GM12874 (cell line): ENCODE measurements around the gene RNF220.

ENCODE experiments used
- TF ChIP-seq, protein P1 (sequence below): IDR thresholded peaks from 2 replicates; pipeline ENCODE4 v1.5.1; 2011; ENCODE audit warnings: low read depth, mild to moderate bottlenecking, control low read depth, low read length, moderate library complexity; ENCODE audit not compliant: insufficient read depth

Gene RNF220

DNA sequence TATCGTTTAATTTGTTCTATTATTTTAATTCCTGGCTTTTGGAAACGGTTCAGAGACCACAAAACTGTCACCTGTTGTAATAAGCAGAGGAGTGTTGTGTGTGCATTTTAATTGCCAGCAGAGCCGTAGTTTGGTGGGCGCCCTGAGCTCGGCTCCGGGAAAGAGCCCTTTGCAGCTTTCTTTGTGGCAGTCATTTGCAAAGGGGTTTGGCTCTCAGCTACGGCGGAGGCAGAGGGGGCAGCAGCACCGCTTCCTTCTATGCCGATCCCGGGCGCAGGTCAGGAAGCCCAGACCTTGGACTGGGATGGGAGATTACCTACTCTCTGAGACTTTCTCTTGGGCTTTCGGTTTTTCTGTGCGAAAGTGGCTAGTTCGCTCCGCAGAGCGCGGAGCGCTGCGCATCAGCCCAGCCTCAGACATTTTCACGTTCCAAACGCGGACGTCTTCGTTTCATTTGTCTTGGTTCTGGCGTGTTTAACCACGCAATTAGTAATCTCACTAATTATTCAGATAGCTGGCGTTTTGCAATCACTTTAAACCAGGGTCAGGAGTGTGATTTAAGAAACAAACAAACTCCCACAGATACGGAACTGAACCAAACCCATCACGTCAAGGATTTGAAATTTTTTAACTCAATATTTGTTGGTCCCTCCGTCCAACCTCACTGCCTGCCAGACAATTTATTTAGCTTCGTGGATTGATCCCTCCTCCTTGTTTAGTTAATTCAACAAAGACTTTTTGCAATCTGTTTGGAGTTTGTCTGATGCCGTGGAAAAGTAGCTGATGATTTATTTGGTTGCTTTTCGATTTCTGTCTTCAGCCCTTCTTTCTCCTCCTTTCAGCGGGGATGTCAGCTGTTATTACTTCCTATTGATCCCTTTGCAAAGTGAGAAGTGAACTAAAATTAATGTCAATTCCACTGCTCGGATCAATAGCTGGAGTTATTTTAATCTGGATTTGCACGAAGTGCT lies 3.9 kb downstream of the RNF220 start:
- TF ChIP-seq, protein P1, sequence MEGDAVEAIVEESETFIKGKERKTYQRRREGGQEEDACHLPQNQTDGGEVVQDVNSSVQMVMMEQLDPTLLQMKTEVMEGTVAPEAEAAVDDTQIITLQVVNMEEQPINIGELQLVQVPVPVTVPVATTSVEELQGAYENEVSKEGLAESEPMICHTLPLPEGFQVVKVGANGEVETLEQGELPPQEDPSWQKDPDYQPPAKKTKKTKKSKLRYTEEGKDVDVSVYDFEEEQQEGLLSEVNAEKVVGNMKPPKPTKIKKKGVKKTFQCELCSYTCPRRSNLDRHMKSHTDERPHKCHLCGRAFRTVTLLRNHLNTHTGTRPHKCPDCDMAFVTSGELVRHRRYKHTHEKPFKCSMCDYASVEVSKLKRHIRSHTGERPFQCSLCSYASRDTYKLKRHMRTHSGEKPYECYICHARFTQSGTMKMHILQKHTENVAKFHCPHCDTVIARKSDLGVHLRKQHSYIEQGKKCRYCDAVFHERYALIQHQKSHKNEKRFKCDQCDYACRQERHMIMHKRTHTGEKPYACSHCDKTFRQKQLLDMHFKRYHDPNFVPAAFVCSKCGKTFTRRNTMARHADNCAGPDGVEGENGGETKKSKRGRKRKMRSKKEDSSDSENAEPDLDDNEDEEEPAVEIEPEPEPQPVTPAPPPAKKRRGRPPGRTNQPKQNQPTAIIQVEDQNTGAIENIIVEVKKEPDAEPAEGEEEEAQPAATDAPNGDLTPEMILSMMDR = no peak

DNA sequence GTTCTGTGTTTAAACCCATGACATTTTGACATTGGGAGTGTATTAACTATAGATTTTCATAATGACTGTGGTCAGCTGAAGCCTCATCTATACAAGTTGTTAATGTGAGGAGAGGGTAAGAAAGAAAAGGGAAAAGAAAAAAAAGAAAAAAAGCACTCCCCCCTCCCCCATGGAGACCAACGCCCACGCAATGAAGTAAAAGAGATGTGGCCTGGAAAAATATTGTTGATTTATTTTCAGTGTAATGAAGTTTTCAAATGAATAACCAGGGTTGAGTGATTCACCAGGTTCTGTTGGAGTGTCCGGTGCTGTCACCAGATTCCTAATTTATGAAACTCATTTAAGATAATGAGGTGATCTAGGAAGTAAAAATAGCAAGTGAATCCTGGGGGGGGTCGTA lies 4.7 kb downstream of the RNF220 start:
- TF ChIP-seq, protein P1 = no peak

DNA sequence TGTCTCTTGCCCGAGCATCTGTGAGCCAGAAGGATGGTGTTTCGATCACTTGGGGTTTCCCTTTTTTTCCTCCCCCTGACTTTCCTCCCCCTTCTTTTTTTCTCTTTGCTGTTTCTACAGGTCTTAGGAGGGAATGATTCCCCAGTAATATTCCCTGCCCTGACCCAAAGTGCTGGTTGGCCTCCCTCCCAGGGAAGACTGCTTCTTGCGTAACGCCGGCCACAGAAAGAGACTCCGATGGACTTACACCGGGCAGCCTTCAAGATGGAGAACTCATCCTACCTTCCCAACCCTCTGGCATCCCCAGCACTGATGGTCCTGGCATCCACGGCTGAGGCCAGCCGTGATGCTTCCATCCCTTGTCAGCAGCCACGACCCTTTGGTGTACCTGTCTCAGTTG lies 6.8 kb downstream of the RNF220 start:
- TF ChIP-seq, protein P1 = no peak

DNA sequence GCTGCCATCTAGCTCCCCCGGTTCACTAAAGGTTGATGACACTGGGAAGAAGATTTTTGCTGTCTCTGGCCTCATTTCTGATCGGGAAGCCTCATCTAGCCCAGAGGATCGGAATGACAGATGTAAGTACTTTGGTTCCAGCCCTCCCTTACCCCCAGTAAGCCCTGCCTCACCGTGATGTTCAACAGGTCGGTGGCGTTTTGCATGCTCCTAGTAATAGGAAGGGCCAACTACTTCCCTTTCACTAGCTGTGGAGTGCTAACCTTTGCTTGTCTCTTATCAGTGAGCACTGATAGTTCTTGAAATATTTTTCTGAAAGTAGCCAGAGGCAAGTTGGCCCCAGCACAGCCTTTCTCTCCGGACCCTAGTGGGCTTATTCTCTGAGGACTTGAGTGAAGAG lies 7.5 kb downstream of the RNF220 start:
- TF ChIP-seq, protein P1 = no peak

DNA sequence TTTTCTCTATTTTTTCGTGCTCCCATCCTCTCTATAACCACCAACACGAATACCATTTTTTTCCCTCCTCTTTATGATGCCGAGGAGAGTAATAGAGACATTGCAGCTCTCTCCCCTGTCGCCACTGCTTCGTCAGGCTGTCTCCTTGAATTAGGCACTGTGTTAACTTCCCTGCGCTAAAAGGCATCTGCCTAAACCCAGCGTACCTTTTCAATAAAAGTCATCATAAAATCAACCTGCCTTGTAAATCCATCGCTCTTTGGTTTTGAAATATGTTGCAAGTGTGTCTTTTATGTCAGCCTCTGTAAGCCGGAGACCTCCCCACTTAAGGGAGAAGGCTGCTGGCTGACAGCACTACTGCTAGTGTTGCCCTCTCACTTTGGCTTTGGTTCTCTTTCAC lies 8.7 kb downstream of the RNF220 start:
- TF ChIP-seq, protein P1 = no peak

DNA sequence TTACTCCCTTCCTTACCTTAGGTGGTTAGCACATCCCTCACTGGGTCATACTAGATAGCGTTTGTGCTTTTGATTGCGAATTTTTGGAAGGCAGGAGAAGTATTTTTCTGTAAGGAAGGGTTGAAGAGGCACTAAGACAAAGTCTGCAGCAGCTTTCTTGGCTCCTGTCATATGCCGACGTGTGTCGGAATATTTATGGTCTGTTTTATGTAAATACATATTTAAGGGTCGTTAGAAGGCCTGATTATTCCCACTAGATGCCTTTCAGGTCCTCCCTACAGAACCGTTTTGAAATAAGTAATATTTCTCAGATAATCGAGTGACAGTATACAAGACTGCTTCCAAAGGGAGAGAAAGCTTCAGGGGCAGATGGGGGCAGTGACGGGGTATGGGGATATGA lies 10.0 kb downstream of the RNF220 start:
- TF ChIP-seq, protein P1 = no peak

DNA sequence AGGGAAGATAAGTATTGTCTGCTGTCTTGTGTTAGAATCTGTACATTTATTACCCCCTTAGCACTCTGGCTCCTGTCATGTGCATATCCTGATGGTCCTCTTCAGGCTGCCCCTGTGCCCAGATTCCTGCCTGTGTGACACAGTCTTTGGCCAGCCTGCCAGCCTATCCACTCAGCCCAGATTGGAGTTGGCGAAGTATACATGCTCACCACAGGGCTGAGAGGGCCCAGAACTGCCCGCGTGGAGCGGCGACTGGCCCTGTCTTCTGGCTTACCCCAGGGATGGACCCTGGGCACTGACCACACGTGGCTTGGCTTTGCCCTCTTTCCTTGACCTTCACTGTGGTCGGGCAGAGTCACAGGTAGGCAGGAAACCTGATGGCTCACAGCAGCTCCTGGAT lies 11.4 kb downstream of the RNF220 start:
- TF ChIP-seq, protein P1 = no peak
